OCI-LY3 (cell line): ENCODE data around the gene VSTM5.

Experiments
- H2AFZ ChIP-seq: fragments of 200-600, 300-600 bp; shearing (Covaris generic); 2 replicates; pipeline ENCODE4 v1.6.0; 2014; ENCODE audit warnings: antibody characterized with exemption, low read depth, low read length
- H3K27ac ChIP-seq: fragments of 200-600, 300-600 bp; sonication (generic); 2 replicates; pipeline ENCODE4 v1.5.1; 2014; ENCODE audit warnings: mild to moderate bottlenecking, low read length, moderate library complexity, mixed read lengths
- H3K27me3 ChIP-seq: fragments of 200-600, 300-600 bp; sonication (generic); 2 replicates; pipeline ENCODE4 v1.6.1; 2014; ENCODE audit warnings: low read depth, low read length, mixed read lengths
- H3K36me3 ChIP-seq: fragments of 200-600, 300-600 bp; sonication (generic); replicated peaks from 2 replicates; pipeline ENCODE3; 2014; ENCODE audit warnings: low read depth, low read length, mixed read lengths
- H3K4me1 ChIP-seq: fragments of 300-600, 200-600 bp; sonication (generic); 2 replicates; pipeline ENCODE4 v1.6.1; 2014; ENCODE audit warnings: low read length, mixed read lengths
- H3K4me2 ChIP-seq: fragments of 200-600, 300-600 bp; sonication (generic); 2 replicates; pipeline ENCODE4 v1.6.1; 2014; ENCODE audit warnings: low read length, mixed read lengths
- H3K4me3 ChIP-seq: fragments of 300-600, 200-600 bp; sonication (generic); 2 replicates; pipeline ENCODE4 v1.5.1; 2014; ENCODE audit warnings: antibody characterized with exemption, mild to moderate bottlenecking, low read length, moderate library complexity
- H3K79me2 ChIP-seq: fragments of 300-600, 200-600 bp; shearing (Covaris generic); 2 replicates; pipeline ENCODE4 v1.6.1; 2014; ENCODE audit warnings: mild to moderate bottlenecking, low read length, mixed read lengths
- H3K9ac ChIP-seq: fragments of 300-600, 200-600 bp; shearing (Covaris generic); 2 replicates; pipeline ENCODE4 v1.6.0; 2014; ENCODE audit warnings: mild to moderate bottlenecking, low read length, moderate library complexity
- H3K9me3 ChIP-seq: fragments of 200-600, 300-600 bp; shearing (Covaris generic); 2 replicates; pipeline ENCODE4 v1.6.1; 2014; ENCODE audit warnings: low read length, mixed read lengths; ENCODE audit not compliant: insufficient read depth
- H4K20me1 ChIP-seq: fragments of 200-600, 300-600 bp; sonication (generic); 2 replicates; pipeline ENCODE4 v1.6.1; 2016; ENCODE audit warnings: low read length, mixed read lengths; ENCODE audit not compliant: insufficient read depth
- EZH2phosphoT487 ChIP-seq: fragments of 200-600 bp; shearing (Covaris generic); IDR thresholded peaks from 2 replicates; pipeline ENCODE4 v1.6.1; 2018; ENCODE audit warnings: antibody characterized with exemption, mixed run types, low read depth
- TF ChIP-seq, protein P1 (sequence below): fragments of 200-600, 300-600 bp; sonication (generic); IDR thresholded peaks from 2 replicates; pipeline ENCODE4 v1.5.1; 2014; ENCODE audit warnings: antibody characterized with exemption, low read length, low read depth

The VSTM5 gene

GRCh38 chr11:93875637-93876036 is 25.2 kb upstream of the VSTM5 start:
- TF ChIP-seq, protein P1, sequence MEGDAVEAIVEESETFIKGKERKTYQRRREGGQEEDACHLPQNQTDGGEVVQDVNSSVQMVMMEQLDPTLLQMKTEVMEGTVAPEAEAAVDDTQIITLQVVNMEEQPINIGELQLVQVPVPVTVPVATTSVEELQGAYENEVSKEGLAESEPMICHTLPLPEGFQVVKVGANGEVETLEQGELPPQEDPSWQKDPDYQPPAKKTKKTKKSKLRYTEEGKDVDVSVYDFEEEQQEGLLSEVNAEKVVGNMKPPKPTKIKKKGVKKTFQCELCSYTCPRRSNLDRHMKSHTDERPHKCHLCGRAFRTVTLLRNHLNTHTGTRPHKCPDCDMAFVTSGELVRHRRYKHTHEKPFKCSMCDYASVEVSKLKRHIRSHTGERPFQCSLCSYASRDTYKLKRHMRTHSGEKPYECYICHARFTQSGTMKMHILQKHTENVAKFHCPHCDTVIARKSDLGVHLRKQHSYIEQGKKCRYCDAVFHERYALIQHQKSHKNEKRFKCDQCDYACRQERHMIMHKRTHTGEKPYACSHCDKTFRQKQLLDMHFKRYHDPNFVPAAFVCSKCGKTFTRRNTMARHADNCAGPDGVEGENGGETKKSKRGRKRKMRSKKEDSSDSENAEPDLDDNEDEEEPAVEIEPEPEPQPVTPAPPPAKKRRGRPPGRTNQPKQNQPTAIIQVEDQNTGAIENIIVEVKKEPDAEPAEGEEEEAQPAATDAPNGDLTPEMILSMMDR: no peak
- TF ChIP-seq EZH2phosphoT487: no peak
- Histone ChIP-seq H3K79me2 (no peaks in the 10 kb centered on the region), H3K4me1 (no peaks in the 10 kb centered on the region), H3K36me3 (no peaks in the 10 kb centered on the region), H3K4me3 (no peak overlapping the region), H3K9ac (no peak overlapping the region), H2AFZ (no peak overlapping the region), H3K27me3 (0 out of 2 replicates have a peak, but pooled peaks cover 2% of the 10 kb centered on the region), H4K20me1 (no peaks in the 10 kb centered on the region), H3K9me3 (no peaks in the 10 kb centered on the region; the same call in 1 of the 2 replicates), H3K4me2 (no peak overlapping the region), H3K27ac (no peak overlapping the region)

GRCh38 chr11:93871526-93871925 is 21.1 kb upstream of the VSTM5 start:
- H3K4me1 ChIP-seq: no peaks in the 10 kb centered on the region
- no peak for TF ChIP-seq EZH2phosphoT487
- TF ChIP-seq, protein P1: no peak

DNA sequence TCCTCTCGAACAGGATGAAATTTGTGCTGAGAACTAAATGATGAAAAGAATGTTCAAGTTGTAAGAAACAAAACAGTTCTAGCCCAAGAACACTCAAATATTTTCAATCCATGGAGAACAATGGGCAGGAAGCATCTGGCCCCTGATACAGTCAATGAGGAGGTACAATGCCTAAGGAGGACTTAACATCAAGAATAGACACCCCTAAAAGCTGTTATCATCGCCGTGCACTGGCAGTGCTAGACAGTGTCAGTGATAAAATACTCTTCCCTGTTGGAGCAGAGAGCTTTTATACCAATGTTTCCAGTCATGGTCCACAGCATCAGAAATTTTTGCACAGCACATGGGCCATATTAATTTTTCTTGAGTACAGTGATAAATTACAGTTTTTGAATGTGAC is 20.2 kb upstream of the VSTM5 start:
- 0 out of 2 replicates have a peak, but pooled peaks cover 2% of the 10 kb centered on the region for H3K27me3 ChIP-seq
- no peaks in the 10 kb centered on the region for H3K4me1 ChIP-seq
- no peak overlapping the region for H2AFZ ChIP-seq
- no peaks in the 10 kb centered on the region for H3K79me2 ChIP-seq
- TF ChIP-seq EZH2phosphoT487: no peak
- TF ChIP-seq, protein P1: no peak
- H3K4me3 ChIP-seq: no peak overlapping the region
- H3K9me3 ChIP-seq: no peaks in the 10 kb centered on the region; the same call in 1 of the 2 replicates
- H3K4me2 ChIP-seq: no peak overlapping the region
- H3K27ac ChIP-seq: no peak overlapping the region
- no peaks in the 10 kb centered on the region for H3K36me3 ChIP-seq
- no peak overlapping the region for H3K9ac ChIP-seq
- no peaks in the 10 kb centered on the region for H4K20me1 ChIP-seq

More at GRCh38 chr11:93871526-93871925, 21.1 kb upstream of the VSTM5 start:
- no peak overlapping the region for H3K27ac ChIP-seq
- H4K20me1 ChIP-seq: no peaks in the 10 kb centered on the region
- no peaks in the 10 kb centered on the region; the same call in 1 of the 2 replicates for H3K9me3 ChIP-seq
- H3K9ac ChIP-seq: no peak overlapping the region
- no peak overlapping the region for H3K4me3 ChIP-seq
- no peaks in the 10 kb centered on the region for H3K36me3 ChIP-seq
- no peaks in the 10 kb centered on the region for H3K79me2 ChIP-seq
- 0 out of 2 replicates have a peak, but pooled peaks cover 2% of the 10 kb centered on the region for H3K27me3 ChIP-seq
- no peak overlapping the region for H3K4me2 ChIP-seq
- no peak overlapping the region for H2AFZ ChIP-seq

- no peaks in the 10 kb centered on the region for H4K20me1 ChIP-seq
- no peaks in the 10 kb centered on the region for H3K79me2 ChIP-seq
- no peaks in the 10 kb centered on the region for H3K36me3 ChIP-seq
- no peak overlapping the region for H2AFZ ChIP-seq
- H3K9me3 ChIP-seq: no peaks in the 10 kb centered on the region; the same call in 1 of the 2 replicates
- TF ChIP-seq, protein P1: no peak
- no peak for TF ChIP-seq EZH2phosphoT487
- H3K27me3 ChIP-seq: 0 out of 2 replicates have a peak, but pooled peaks cover 2% of the 10 kb centered on the region
- H3K27ac ChIP-seq: no peak overlapping the region
- H3K4me3 ChIP-seq: no peak overlapping the region
- H3K9ac ChIP-seq: no peak overlapping the region
- H3K4me1 ChIP-seq: no peaks in the 10 kb centered on the region
- no peak overlapping the region for H3K4me2 ChIP-seq
Observed at GRCh38 chr11:93869830-93870229, 19.4 kb upstream of the VSTM5 start.
